Activated T-helper 9 cell treated with anti-CD3 and anti-CD28 coated beads, Interleukin-2, amount 50 U/mL, for 16 hours (primary cell): ENCODE data around the gene SP4.
"Not testable (repeated sequence)": the region's sequence is repeated elsewhere in the genome, so short reads cannot be mapped to it uniquely, and the experiment has no call there.

ENCODE experiments used
- DNase-seq: peaks from one replicate; pipeline ENCODE4 v3.0.0-alpha.2; 2020; ENCODE audit warnings: low read depth

Gene SP4

DNA sequence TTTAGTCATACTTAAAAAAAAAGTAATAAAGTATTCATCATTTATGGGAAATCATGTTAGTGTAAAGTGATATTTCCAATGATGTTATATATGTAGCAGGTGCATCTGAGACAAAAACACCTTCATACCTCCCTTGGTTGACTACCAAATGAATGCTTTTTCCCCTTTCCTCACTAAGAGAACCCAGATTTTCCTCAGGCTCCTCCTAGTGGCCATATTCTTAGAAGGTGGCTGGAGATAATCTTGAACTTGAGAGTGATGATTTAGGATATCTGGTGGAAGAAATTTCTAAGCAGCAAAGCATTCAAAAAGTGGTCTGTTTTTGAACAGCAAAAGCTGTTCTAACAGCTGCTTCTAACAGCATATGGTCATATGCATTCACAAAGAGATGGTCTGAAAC, 98.1 kb downstream of the SP4 start:
- no peak for DNase-seq

DNA sequence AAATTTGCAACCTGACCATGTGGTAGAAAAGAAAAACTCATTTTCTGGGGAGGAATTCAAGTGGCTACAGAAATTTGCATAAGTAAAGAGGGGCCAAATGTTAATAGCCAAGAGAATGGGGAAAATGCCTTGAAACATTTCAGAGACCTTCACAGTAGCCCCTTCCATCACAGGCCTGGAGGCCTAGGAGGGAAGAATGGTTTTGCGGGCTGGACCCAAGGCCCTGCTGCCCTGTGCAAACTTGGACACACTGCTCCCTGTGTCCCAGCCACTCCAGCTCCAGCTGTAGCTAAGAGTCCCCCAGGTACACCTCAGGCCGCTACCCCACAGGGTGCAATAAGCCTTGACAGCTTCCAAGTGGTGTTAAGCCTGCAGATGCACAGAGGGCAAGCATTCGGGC, 98.6 kb downstream of the SP4 start:
- DNase-seq: no peak

DNA sequence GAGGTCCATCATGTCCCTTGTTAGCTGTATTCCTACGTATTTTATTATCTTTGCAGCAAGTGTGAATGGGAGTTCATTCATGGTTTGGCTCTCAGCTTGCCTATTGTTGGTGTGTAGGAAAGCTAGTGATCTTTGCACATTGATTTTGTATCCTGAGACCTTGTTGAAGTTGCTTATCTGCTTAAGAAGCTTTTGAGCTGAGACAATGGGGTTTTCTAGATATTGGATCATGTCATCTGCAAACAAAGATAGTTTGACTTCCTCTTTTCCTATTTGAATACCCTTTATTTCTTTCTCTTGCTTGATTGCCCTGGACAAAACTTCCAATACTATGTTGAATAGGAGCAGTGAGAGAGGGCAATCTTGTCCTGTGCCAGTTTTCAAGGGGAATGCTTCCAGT, 104.6 kb downstream of the SP4 start:
- not testable (repeated sequence) for DNase-seq

DNA sequence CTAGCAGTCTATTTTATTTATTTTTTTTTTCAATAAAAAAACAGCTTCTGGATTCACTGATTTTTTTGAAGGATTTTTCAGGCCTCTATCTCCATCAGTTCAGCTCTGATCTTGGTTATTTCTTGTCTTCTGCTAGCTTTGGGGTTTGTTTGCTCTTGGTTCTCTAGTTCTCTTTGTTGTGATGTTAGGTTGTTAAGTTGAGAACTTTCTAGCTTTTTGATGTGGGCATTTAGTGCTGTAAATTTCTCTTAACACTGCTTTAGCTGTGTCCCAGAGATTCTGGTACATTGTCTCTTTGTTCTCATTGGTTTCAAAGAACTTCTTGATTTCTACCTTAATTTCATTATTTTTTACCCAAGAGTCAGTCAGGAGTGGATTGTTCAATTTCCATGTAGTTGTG, 105.8 kb downstream of the SP4 start:
- DNase-seq: not testable (repeated sequence)

DNA sequence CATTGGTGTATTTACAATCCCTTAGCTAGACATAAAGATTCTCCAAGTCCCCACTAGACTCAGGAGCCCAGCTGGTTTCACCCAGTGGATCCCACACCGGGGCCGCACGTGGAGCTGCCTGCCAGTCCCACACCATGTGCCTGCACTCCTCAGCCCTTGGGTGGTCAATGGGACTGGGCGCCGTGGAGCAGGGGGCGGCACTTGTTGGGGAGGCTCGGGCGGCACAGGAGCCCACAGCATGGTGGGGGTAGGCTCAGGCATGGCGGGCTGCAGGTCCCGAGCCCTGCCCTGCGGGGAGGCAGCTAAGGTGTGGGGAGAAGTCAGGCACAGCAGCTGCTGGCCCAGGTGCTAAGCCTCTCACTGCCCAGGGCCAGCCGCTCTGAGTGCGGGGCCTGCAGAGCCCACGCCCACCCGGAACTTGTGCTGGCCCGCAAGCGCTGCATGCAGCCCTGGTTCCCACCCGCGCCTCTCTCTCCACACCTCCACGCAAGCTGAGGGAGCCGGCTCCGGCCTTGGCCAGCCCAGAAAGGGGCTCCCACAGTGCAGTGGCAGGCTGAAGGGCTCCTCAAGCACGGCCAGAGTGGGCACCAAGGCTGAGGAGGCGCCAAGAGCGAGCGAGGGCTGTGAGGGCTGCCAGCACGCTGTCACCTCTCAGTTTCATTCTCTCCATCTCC, 108.7 kb downstream of the SP4 start:
- DNase-seq: not testable (repeated sequence)

DNA sequence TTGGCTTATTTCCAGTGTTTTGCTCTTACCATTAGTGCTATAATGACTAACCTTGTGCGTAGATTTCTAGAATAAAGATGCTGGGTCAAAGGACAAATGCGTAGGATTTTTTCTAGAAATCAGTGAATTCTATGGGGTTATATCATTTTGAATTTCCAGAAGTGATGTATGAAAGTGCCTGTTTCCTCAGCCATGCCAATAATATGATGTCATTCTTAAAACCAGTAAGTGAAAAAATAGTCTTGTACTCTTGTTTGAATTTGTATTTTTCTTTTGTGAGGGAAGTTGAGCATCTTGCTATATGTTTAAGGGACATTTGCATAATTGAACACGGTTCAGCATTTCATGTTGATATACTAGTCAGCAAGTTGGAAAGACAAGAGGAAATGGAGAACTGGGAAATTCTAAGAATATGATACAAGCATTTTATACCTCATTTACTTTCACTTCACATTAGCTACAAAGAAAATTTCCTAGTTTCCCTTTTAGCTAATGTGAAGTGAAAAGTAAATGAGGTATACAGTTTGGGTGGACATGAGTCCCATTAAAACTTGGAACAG, 111.1 kb downstream of the SP4 start:
- no peak for DNase-seq

DNA sequence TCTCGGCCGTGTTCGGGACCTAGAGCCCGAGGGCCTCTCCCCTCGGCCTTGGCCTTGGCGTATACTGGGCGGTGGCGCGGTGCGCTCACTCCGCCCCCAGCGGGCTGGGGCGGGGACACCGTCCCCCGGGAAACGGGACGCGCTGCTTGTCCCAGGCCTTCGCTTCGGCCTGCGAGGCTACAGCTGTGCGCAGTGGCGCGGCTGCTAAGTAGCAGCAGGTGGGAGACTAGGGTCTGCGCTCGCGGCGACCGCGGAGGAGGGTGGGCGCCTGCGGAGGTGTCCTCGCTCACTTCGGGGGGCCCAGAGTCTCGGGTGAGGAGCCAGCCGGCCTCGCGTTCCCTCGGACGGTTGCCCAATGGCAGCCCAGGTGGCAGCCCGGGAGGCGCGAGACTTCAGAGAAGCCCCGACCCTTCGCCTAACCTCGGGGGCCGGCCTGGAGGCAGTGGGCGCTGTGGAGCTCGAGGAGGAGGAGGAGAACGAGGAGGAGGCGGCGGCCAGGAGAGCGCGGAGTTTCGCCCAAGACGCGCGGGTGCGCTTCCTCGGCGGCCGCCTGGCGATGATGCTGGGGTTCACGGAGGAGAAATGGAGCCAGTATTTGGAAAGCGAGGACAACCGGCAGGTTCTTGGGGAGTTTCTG, 115.1 kb downstream of the SP4 start, which contains the start of gene DNAH11:
TSS of gene DNAH11 (plus strand) at position 149 of the 637 bp plus-strand sequence. CDS start at position 356, 207 bp downstream.
- no peak for DNase-seq

DNA sequence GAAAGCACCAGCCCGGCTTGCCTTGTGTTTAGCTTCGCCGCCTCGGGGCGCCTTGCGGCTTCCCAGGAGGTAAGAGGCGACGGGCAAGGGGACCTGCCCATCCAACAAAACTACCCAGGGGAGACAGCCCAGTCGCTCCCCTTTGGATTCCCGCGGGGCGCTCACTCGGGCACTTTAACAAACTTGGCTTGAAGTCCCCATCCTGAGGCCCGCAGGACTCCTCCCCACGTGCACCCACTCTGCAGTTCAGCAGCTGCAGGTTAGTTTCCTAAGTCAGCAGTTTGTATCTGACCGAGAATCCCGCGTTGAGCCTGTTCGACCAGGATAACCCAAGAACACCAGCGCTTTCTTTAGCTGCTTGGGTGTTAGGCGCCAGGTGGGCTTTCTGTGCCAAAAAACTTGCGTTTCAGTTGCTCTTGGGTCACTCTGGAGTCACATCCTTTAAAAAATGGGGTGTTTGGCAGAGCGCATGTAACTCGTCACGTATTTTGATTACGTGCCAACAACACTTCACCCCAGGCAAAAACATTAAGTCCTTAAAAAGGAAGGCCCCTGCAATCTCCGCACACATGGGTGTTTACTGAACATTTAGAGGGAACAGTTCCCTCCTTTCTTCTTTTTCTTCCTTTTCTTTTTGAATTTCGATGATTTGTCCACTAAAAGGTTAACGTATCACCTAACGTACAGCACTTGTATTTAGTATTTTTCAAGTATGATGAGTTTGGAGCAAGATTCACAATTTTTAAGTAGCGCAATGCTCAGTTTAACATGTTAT, 115.8 kb downstream of the SP4 start:
- no peak for DNase-seq

DNA sequence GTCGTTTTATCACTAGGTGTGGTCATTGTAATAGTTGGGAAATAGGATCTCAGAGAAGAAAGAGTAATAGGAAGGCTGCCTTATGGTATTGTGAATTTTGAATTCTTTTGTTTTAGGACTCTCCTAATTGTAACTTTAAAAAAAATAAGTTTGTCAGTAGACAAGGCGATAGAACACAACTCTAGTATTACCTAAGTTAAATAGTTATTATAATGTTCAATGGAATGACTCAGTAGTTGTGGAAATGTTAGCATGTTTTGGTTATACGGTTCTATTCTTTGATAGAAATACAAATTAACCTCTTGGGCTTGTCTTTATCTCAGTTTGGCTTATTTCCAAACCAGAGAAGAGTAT, 116.4 kb downstream of the SP4 start:
- DNase-seq: no peak

DNA sequence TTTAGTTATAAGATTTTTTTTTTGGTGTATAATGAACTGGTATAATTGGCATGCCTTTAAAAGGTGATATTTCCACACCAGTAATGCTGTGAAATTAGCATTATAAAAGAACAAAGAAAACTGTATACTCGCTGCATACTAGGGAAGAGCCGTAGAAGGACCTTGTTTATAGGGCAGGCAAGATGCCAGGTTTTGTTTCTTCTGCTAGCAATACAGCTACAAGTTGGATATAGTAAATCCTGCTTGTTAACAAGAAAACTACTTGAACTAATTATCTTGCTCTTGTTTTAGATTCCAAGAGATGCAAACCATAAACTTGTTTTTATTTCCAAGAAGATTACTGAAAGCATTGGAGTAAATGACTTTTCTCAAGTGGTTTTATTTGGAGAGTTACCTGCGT, 116.8 kb downstream of the SP4 start:
- no peak for DNase-seq

DNA sequence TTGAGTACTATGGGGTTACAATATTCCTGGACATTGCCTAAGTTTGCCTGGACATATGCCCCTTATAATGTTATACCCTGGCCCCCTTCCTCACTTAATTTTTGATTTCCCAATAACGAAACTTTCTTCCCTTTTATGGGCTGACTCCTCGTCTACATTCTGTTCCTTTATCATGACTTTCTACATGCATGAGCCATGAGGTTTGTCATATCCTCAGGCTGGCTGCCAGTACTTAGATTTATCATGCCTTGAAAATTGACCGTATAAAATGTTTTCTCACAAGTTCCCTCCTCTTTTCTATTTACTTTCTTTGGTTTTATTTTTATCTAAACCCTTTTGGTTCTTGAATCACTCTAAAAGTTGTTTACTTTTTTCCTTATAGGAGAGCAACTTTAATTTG, 119.6 kb downstream of the SP4 start:
- DNase-seq: no peak

DNA sequence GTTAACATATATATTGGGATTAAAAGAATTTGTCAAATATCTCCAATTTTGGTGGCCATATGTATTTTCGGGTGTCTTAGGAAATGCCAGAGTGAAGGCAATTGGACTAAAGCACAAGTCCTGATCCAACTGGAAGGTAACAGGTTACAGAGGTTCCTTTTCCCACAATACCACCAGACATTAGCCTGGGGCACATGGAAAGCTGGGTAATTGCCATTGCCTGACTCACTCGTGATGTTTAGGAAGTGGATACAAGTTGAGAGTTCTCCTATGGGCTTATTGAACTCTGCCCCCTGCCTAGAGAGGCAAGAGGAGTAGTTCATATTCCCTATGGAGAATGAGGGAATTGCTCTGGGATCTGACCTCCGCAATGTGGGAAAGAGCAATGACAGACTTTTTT, 120.6 kb downstream of the SP4 start:
- no peak for DNase-seq

DNA sequence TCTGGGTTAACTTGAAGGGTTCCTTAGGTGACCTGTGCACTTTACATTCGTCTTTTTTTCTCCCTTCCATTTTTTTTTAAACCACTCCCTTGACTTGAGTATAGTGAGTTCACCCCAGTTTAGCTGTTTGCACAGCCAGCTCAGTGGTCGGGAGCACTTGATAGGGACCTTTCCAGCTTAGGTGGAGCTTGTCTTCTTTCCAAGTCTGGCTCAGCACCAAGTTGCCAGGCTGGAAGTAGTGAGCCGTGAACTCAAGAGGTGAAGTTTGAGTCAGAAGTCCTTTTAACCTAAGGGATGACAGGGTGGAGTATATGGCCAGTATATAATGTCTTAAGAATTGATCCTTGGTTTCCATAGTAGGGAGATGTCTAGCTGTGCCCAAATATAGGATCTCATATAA, 122.2 kb downstream of the SP4 start:
- DNase-seq: no peak

DNA sequence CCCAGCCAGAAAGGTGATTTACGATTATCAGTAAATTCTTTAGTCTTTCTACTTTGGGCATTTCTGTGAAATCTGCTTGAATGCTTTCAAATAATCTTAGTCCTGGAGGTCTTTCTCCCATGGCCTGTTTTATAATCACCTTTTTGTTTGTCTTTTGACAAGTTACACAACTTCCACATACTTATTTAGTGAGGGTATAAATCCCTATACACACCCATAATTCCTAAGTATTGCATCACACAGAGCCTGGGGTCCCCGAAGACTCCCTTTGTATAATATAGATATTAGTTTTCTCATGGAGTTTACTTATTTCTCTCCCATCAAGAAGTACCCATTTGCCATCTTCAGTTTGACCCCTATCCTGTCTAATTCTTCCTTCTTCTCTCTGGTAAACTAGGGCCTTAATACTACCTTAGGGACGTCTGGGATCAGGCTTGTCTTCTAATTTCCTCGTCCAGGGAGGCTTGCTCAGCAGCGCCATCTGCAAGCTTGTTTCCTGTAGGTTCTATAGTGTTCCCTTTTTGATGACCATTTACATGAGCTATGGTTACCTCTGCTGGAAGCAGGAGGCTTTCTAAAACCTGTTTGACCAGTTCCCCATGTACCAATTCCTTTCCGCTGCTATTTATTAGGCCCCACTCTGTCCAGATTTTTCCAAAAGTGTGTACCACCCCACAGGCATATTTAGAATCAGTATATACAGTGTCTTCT, 123.1 kb downstream of the SP4 start:
- DNase-seq: no peak

DNA sequence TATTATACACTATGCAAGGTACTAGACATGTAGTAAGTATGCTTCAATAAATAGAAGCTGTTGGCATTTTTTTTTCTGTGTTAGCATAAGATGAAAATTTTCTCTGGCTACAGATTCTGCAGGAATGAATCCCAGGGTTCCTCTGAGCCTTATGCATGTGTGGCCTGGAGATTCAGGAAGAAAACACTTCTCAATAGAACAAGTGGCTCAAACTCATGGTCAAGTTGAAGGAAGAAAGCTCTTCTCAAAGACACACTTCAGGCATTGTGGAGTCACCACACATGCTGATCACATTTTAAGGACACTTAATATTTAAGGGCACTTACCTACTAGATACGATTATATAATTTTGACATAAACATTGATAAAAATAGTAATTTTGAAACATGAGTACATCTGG, 134.5 kb downstream of the SP4 start:
- DNase-seq: no peak
